MM.1S (cell line): ENCODE results near the gene PCDHA9.

Experiments used
- EZH2 ChIP-seq: fragments of 300-600 bp; sonication (generic); optimal IDR thresholded peaks from 2 replicates; pipeline ENCODE3; 2017; ENCODE audit warnings: low read depth, mild to moderate bottlenecking, antibody characterized with exemption, low read length, mixed read lengths
- EZH2phosphoT487 ChIP-seq: fragments of 300-600 bp; sonication (generic); IDR thresholded peaks from 2 replicates; pipeline ENCODE4 v1.6.1; 2018; ENCODE audit warnings: antibody characterized with exemption, low read length
- TF ChIP-seq, protein P1 (sequence below): fragments of 300-600 bp; sonication (generic); IDR thresholded peaks from 2 replicates; pipeline ENCODE4 v1.5.1; 2016; ENCODE audit warnings: antibody characterized with exemption, low read length, mixed read lengths

DNA sequence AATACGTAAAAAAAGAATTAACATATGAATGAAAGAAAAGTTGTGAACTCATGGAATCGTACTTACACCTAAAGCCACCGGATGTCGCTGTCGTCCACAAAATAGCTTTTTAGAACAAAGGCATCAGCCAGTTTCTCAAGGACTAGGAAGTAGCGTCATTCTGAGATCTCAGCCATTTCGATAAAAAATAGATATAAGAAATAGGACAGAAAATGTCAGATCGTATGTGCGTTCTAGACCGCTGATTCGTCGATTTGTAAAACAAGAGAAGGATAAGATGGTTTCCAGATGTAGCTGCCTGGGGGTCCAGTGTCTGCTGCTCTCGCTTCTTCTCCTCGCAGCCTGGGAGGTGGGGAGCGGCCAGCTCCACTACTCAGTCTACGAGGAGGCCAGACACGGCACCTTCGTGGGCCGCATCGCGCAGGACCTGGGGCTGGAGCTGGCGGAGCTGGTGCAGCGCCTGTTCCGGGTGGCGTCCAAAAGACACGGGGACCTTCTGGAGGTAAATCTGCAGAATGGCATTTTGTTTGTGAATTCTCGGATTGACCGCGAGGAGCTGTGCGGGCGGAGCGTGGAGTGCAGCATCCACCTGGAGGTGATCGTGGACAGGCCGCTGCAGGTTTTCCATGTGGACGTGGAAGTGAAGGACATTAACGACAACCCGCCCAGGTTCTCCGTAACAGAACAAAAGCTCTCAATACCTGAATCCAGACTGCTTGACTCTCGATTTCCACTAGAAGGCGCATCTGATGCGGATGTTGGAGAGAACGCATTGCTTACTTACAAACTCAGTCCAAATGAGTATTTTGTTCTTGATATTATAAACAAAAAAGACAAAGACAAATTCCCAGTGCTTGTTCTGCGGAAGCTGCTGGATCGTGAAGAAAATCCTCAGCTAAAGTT is 7.8 kb downstream of the PCDHA9 start, which contains the start of gene PCDHA10:
- TF ChIP-seq, protein P1, sequence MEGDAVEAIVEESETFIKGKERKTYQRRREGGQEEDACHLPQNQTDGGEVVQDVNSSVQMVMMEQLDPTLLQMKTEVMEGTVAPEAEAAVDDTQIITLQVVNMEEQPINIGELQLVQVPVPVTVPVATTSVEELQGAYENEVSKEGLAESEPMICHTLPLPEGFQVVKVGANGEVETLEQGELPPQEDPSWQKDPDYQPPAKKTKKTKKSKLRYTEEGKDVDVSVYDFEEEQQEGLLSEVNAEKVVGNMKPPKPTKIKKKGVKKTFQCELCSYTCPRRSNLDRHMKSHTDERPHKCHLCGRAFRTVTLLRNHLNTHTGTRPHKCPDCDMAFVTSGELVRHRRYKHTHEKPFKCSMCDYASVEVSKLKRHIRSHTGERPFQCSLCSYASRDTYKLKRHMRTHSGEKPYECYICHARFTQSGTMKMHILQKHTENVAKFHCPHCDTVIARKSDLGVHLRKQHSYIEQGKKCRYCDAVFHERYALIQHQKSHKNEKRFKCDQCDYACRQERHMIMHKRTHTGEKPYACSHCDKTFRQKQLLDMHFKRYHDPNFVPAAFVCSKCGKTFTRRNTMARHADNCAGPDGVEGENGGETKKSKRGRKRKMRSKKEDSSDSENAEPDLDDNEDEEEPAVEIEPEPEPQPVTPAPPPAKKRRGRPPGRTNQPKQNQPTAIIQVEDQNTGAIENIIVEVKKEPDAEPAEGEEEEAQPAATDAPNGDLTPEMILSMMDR = peak; percentile 10; the same call in 1 of the 2 replicates
- TF ChIP-seq EZH2 (no peak), EZH2phosphoT487 (no peak)
